Putamen (tissue), 1 donor: ENCODE results near the gene UHRF1.

Experiments used
- DNase-seq: peaks from one replicate; pipeline ENCODE4 v3.0.0-alpha.2; 2016; ENCODE audit warnings: low spot score

UHRF1 gene

GRCh38 chr19:4990306-4990705, 81.0 kb downstream of the UHRF1 start:
- no peak for DNase-seq

- DNase-seq = no peak
Measured at GRCh38 chr19:4991538-4991937, 82.2 kb downstream of the UHRF1 start.

- no peak for DNase-seq
Measured at GRCh38 chr19:4991996-4992698, 82.8 kb downstream of the UHRF1 start.

DNA sequence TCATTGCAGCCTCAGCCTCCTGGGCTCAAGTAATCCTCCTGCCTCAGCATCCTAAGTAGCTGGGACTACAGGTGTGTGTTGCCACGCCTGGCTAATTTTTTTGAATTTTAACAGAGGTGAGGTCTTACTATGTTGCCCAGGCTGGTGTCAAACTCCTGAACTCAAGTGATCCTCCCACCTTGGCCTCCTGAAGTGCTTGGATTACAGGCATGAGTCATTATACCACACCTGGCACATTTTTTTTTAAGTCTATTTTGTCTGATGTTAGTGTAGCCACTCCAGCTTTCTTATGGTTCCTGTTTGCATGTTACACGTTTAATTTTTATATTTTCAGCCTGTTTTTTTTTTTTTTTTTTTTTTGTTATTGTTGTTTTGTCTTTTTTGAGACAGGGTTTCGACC, 84.4 kb downstream of the UHRF1 start:
- DNase-seq = no peak

GRCh38 chr19:4996701-4997100, 87.4 kb downstream of the UHRF1 start:
- no peak for DNase-seq

DNA sequence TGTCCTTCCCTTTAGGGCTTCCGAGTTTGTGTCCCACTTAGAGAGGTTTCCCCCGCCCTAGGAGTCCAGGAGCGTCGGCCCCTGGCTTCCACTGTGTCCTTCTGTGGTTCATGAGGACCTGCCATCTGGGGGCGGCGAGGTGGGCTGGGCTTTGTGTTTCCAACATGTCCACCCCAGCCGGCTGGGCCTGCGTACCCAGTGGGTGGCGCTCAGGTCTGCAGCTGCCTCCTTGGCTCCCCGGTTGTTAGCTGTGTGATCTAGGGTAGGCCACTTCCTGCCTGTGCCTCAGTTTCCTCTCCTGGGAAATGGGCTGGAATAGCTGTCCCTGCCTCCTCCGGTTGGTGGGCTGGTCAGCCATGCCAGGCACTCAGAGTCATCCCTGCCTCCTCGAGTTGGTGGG, 88.0 kb downstream of the UHRF1 start:
- no peak for DNase-seq

GRCh38 chr19:5000120-5000611, 90.9 kb downstream of the UHRF1 start:
- no peak for DNase-seq

DNA sequence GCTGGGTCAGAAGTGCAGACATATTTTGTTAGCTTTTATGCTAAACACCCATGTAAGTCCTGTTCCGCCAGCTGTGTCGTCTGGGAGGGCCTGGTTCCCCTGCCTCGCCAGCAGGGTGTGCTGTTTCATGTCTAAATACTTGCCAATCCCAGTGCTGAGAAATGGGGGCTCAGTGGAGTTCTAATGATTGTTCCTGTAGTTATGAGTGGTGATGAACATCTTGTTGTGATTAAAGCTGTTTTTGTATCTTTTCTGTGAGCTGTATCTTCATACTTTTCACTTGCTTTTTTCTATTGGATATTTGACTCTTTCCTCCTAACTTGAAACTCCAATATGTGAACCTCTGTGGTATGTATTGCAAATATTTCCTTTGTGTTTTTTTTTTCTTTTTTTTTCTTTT, 92.3 kb downstream of the UHRF1 start:
- DNase-seq = no peak

DNA sequence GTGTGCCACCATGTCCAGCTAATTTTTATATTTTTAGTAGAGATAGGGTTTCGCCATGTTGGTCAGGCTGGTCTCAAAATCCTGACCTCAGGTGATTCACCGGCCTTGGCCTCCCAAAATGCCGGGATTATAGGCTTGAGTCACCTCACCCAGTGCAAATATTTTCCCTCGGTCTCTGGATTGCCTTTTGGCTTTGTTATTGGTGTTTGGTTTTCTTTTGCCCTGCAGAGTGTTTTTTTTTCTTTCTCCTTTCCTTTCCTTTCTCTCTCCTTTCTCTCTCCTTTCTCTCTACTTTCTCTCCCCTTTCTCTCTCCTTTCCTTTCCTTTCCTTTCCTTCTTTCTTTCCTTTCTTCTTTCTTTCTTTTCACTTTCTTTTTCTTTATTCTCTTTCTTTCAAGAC, 92.8 kb downstream of the UHRF1 start:
- DNase-seq = no peak

DNA sequence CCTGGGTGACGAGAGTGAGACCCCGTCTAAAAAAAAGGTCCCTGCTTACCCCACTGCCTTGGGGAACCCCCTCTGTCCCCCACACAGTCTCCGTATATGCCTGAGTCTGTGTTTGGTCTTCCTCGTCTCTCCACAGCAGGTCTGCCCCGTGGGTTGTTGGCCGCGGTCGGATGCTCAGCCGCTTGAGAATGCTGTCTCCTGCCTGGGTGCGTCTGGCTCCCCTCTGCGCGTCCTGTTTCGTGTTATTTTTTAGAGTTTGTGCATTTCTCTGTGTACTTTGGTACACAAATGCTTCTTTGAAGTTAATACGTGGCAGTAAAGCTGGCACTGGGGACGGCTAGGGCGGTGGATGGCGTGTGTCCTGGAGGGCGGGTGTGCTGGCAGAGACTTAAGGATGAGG, 94.5 kb downstream of the UHRF1 start:
- no peak for DNase-seq

DNA sequence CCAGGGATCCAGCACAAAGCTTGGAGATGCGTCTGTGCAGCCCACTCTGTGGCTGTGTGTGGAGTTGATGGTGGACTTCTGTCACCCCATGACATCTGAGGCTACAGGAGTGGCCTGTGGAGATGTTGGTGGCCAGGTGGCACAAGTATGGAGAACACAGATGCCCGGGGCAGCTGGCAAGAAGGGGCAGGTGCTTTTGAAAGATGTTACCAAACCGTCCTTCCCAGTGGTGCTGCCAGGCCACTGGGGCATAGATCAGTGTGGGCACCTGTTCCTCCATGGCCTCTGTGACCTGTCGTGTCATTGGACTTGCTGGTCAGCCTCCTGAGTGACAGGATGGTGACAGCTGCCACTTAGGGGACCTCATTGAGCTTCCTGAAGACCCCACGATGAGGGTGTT, 95.8 kb downstream of the UHRF1 start:
- DNase-seq = no peak

DNA sequence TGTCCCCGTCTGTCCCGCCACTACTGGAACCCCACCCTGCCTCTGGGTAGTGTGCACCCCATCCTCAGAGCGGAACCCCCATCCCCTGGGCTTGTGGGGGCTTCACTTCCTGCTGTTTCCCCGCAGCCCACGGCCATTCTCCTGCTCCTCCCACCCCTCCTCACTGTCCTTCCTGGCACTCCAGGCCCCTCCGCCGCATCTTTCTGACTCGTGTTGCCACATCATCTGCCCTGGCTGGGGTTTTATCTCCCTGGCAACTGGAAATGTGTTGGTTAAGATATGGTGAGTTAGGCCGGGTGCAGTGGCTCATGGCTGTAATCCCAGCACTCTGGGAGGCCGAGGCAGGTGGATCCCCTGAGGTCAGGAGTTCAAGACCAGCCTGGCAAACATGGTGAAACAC, 96.9 kb downstream of the UHRF1 start:
- no peak for DNase-seq

- no peak for DNase-seq
Measured at GRCh38 chr19:5006821-5007220, 97.5 kb downstream of the UHRF1 start.
